SK-N-MC (cell line): Measurements from ENCODE around the gene TMEM163.

ENCODE experiments used
- EZH2 ChIP-seq: fragments of 200-600 bp; sonication (generic); IDR thresholded peaks from one replicate; pipeline ENCODE4 v1.6.1; 2017; ENCODE audit warnings: antibody characterized with exemption
- POLR2AphosphoS5 ChIP-seq: IDR thresholded peaks from 2 replicates; pipeline ENCODE4 v1.6.1; 2012; ENCODE audit warnings: mild to moderate bottlenecking, low read depth, low read length, borderline replicate concordance

- TF ChIP-seq POLR2AphosphoS5 = no peak
- TF ChIP-seq EZH2 = no peak
These were observed 41.8 kb downstream of the TMEM163 start for GRCh38 chr2:134676960-134677359.
